Right atrium auricular region (tissue), 2 donors: ENCODE data around the gene SSC5D. TPM values are rescaled to one million over a fixed set of nuclear protein-coding genes. Genes with fewer than 3 reads are reported as not detected.

Source experiments
- DNase-seq: peaks from one replicate; pipeline ENCODE4 v3.0.0-alpha.2; 2019; ENCODE audit warnings: low spot score
- H3K27ac ChIP-seq, 2 donors: fragments of 200-600 bp; sonication (generic); 1 replicate in 1 of 2; 2 replicates in 1 of 2; pipeline ENCODE4 v1.5.1; 2016 to 2019
- H3K27me3 ChIP-seq, 2 donors: fragments of 200-600 bp; sonication (generic); one replicate each; pipeline versions ENCODE4 v1.5.1 to v1.6.0; 2017 to 2019
- H3K36me3 ChIP-seq: fragments of 200-600 bp; sonication (generic); one replicate; pipeline ENCODE4 v1.5.1; 2016
- H3K4me1 ChIP-seq, 2 donors: fragments of 200-600 bp; sonication (generic); one replicate each; pipeline versions ENCODE4 v1.5.1 to v1.6.0; 2017 to 2019
- H3K4me3 ChIP-seq, 2 donors: fragments of 200-600 bp; sonication (generic); 1 replicate in 1 of 2; 2 replicates in 1 of 2; pipeline ENCODE4 v1.5.1; 2017 to 2019; ENCODE audit warnings: mild to moderate bottlenecking in 1 of 2, moderate library complexity in 1 of 2
- H3K9me3 ChIP-seq, 2 donors: fragments of 200-600 bp; sonication (generic); one replicate each; pipeline ENCODE4 v1.5.1; 2019
- CTCF ChIP-seq, 2 donors: fragments of 200-600 bp; sonication (generic); IDR thresholded peaks; one replicate each; pipeline ENCODE4 v1.5.1; 2019; ENCODE audit warnings: antibody characterized with exemption in 2 of 2
- total RNA-seq, 2 donors: library from RNA; depleted of rRNA; stranded (reverse); fragments of >200 nt; gene quantifications; one replicate each; pipeline ENCODE4 v1.1.0, GENCODE V29; 2016

The SSC5D gene
- total RNA-seq, 2 donors from 2014 or later: 3.3 to 6.7 TPM

DNA sequence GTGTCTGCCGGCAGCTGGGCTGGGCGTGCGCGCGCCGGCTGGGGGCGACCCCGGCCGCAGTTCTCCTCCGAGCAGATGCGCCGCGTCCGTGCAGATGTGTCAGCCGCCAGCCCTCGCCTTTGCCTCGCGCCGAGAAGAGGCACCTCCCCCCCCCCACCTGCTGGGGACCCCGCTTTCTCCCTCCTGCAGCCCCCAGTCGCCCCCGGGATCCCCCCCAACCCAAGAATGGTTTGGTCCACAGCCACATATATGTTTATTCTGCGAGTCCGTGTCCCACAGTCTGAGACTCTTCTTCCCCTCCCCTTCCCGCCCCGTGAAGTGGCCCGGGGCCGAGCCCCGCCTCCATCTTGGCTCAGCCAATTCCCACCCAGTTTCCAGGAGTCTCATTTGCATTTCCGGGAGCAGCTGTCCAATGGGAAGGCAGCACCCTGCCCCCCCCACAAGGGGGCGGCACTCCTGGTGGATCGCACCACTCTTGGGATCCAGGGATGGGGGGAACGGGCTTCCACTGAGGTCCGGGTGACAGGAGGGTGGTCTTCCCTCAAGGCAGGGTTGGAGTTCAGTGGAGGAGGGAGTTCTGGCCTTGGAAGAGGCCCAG lies 35.4 kb upstream of the SSC5D start:
- TF ChIP-seq CTCF (IDR thresholded peaks at IDR 0.05): no peak
- H3K27ac ChIP-seq: no peak overlapping the region
- no peaks in the 10 kb centered on the region for H3K9me3 ChIP-seq
- peak overlapping the region in 1 of 2 donors; percentile 11 for H3K4me3 ChIP-seq
- H3K36me3 ChIP-seq: no peaks in the 10 kb centered on the region
- peak; percentile 76 for DNase-seq
- peaks cover 0 to 21% of the 10 kb centered on the region in 2 donors for H3K4me1 ChIP-seq
- peaks cover 8 to 18% of the 10 kb centered on the region in 2 donors for H3K27me3 ChIP-seq

- no peak for TF ChIP-seq CTCF (IDR thresholded peaks at IDR 0.05)
- H3K9me3 ChIP-seq: no peaks in the 10 kb centered on the region
- peaks cover 8 to 18% of the 10 kb centered on the region in 2 donors for H3K27me3 ChIP-seq
- H3K36me3 ChIP-seq: no peaks in the 10 kb centered on the region
- DNase-seq: no peak
- H3K4me1 ChIP-seq: peaks cover 0 to 21% of the 10 kb centered on the region in 2 donors
- H3K27ac ChIP-seq: no peak overlapping the region
- no peak overlapping the region for H3K4me3 ChIP-seq
These were observed 34.5 kb upstream of the SSC5D start for GRCh38 chr19:55453511-55454260.

- no peaks in the 10 kb centered on the region for H3K36me3 ChIP-seq
- H3K4me3 ChIP-seq: no peak overlapping the region
- H3K27ac ChIP-seq: no peak overlapping the region
- peaks cover 8 to 18% of the 10 kb centered on the region in 2 donors for H3K27me3 ChIP-seq
- TF ChIP-seq CTCF (IDR thresholded peaks at IDR 0.05): peak; percentile 32 to 63
- H3K9me3 ChIP-seq: no peaks in the 10 kb centered on the region
- no peak for DNase-seq
- peaks cover 0 to 27% of the 10 kb centered on the region in 2 donors for H3K4me1 ChIP-seq
These were observed 33.4 kb upstream of the SSC5D start for GRCh38 chr19:55454787-55455243.

- DNase-seq: no peak
- Histone ChIP-seq H3K36me3 (no peaks in the 10 kb centered on the region), H3K27me3 (peaks cover 8 to 18% of the 10 kb centered on the region in 2 donors), H3K9me3 (no peaks in the 10 kb centered on the region), H3K4me3 (no peak overlapping the region), H3K4me1 (peaks cover 0 to 36% of the 10 kb centered on the region in 2 donors), H3K27ac (no peak overlapping the region)
- no peak for TF ChIP-seq CTCF (IDR thresholded peaks at IDR 0.05)
These were observed 32.5 kb upstream of the SSC5D start for GRCh38 chr19:55455576-55456235.

- no peak for DNase-seq
- H3K9me3 ChIP-seq: no peaks in the 10 kb centered on the region
- H3K4me3 ChIP-seq: no peak overlapping the region
- no peak for TF ChIP-seq CTCF (IDR thresholded peaks at IDR 0.05)
- H3K27ac ChIP-seq: no peak overlapping the region
- peaks cover 8 to 12% of the 10 kb centered on the region in 2 donors for H3K27me3 ChIP-seq
- H3K4me1 ChIP-seq: peaks cover 0 to 38% of the 10 kb centered on the region in 2 donors
- no peaks in the 10 kb centered on the region for H3K36me3 ChIP-seq
These were observed 31.9 kb upstream of the SSC5D start for GRCh38 chr19:55456347-55456746.
